GM18526 (cell line): ENCODE measurements around the gene SLC2A9.

ENCODE experiments used
- POLR2A ChIP-seq: IDR thresholded peaks from 3 replicates; pipeline ENCODE4 v1.6.1; 2011; ENCODE audit not compliant: insufficient read length; ENCODE audit errors: extremely low read depth

SLC2A9 gene

DNA sequence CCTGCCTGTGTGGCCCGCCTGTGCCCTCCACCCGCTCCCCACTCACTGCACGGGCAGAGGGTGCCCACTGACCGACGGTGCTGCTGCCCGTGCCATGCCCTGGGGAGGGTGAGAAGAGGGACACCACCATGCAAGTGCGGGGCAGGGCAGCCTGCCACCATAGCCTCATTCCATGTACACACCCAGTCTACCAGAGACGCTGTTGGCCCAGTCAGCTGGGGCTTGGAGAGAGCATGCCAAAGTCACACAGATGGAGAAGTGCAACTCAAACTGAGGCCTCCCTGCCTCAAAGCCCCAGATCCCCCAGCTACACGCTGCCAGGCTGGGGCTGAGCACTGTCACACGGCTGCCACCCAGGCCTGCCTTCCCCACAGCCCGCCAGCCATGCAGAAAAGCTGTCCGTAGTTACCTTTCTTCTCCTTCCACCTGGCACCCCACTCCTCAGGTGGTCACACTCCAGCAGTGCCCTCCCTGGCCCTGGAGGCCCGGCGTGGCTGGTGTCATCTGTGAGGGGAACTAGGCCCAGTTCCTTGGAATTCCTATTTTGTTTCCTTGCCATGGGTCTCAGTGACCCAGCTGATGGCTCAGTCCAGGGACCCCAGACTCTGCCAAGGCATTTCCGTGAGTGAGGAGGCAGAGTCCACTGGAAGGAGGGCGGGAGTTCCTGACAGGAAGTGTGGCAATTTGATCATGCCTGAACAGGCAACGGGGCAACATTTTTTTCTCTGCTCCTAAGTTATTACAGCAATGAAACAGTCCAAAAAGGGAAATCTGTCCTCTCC is at the start of gene SLC2A9:
Gene SLC2A9 (minus strand): TSS at position 627 of the 782 bp plus-strand sequence. CDS start 68 bp downstream, at position 559.
- TF ChIP-seq POLR2A = no peak

DNA sequence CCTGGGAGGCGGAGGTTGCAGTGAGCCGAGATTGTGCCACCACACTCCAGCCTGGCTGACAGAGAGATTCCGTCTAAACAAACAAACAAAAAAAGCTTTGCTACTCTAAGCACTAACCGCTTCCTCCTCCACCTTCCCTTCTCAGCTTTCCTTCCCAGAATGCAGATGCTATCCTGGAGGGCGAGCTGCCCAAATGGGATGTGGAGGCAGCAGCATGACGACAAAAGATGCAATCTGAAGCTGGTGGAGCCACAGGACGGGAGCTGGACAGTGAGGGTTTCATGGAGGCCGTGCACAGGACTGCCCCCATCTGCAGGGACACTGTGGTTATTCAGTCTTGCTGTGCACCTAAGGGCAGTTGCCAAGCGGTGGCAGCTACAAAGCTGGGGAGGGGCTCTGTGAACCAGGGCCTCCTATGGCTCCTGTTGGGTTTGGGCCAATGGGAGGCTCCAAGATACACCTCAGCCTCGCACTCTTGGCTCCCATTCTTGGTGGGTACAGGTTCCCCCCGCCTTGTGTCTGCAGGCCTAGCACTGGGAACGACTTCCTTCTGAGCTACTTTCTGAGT is 47.9 kb upstream of the SLC2A9 start:
- TF ChIP-seq POLR2A = no peak

GRCh38 chr4:10066670-10067651 is 45.7 kb upstream of the SLC2A9 start:
- no peak for TF ChIP-seq POLR2A

- TF ChIP-seq POLR2A = no peak
These were observed 44.9 kb upstream of the SLC2A9 start for GRCh38 chr4:10066206-10066605.

GRCh38 chr4:10063544-10064300 is 42.4 kb upstream of the SLC2A9 start:
- TF ChIP-seq POLR2A = no peak

- TF ChIP-seq POLR2A = no peak
These were observed 40.5 kb upstream of the SLC2A9 start for GRCh38 chr4:10061650-10062415.

- no peak for TF ChIP-seq POLR2A
These were observed 37.1 kb upstream of the SLC2A9 start for GRCh38 chr4:10058371-10058770.

DNA sequence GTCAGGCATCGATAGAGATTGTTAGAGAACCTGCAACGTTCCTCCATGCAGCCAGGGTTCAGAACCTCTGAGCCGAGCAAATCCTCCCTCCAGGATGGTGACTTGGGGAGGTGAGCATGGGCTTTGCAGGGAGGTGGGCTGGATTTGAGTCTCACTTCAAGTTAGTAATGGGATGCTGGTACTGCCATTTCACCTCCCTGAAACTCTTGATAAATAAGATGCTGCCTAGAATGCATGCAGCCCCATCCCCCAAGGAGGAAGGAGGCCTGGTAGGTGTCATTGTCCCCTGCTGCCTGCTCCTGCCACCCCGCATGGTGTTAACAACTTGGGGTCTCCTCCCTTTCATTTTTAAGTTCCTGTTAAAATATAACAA is 35.7 kb upstream of the SLC2A9 start:
- TF ChIP-seq POLR2A = no peak

DNA sequence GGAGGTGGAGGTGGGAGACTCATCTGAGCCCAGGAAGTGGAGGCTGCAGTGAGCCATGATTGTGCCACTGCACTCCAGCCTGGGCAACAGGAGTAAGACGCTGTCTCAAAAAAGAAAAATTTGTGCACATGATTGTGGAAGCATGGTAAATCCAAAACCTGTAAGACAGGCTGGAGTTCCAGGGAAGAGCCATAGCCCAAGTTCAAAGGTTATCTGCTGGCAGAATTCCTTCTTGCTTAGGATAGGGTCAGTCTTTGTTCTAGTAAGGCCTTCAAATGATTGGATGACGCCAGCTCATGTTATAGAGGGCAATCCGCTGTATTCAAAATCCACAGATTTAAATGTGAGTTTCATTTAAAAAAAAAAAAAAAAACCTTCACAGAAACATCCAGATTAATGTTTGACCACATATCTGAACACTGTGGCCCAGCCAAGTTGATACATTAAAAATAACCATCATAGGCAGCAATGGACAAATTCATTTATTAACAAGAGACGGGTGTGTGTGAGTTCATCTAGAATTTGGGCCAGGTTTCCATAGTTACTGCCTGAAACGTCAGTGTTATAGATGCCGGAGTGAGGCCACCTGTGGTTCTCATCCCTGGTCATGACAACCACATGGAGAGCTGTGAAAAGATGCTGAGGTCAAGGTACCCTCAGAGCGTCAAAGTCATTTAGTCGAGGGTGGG is 35.2 kb upstream of the SLC2A9 start:
- no peak for TF ChIP-seq POLR2A

- TF ChIP-seq POLR2A = no peak
These were observed 34.6 kb upstream of the SLC2A9 start for GRCh38 chr4:10055871-10056270.

DNA sequence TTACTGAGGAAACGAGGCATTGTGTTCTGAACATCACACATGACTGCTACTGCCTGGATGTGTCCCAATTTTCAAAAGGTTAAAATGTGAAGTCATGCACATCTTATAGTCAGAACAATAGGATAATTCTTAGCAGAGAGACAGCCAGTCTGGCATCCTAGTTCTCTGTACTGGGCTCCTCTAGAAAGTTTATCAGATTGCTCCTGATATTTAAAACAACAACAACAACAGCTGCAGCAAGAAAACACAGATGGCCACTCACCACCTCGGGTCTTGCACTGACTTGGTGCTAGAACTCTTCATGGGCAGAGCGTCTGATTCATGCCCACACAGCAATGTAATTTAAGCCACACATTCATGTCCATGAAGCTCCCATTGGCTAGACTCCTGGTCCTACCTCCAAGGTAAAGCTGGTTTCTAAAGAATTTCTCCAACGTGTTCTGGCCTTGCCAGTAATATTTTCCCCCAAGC is 33.3 kb upstream of the SLC2A9 start:
- no peak for TF ChIP-seq POLR2A

DNA sequence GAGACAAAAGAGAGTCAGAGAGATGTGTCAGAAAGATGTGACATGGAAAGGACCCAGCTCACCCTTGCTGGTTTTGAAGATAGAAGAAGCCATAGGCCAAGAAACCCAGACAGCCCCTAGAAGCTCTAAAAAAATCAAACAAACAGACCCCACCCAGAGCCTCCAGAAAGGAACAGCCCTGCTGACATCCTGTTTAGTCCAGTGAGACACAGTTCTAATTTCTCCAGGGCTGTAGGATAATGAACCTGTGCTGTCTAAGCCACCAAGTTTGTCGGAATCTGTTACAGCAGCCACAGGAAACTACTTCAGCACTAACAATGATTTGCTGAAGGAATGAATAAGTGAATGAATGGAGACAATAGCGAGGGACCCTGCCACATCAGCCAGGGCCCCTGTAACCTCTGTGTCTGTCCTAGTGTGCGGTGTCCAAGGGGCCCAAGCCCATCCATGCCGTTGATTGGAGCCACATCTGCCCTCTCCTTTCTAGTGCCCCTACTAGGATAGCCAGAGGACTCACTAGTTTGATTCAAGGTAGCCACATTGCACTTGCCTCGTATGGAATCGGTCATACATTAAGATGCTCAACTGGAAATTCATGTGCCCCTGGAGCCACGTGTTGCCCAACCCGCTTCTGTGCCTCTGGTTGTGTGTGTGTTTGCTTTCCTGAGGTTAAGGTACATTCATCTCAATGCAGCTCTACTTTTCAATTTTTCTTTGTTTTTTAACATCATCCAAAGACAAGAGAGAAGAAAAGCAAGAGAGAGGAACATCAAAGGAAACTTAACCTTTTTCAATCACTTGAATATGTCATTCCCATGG is 32.5 kb upstream of the SLC2A9 start:
- TF ChIP-seq POLR2A = no peak
